Measurements from ENCODE around the gene UST. TPM values are rescaled to one million over a fixed set of nuclear protein-coding genes. Genes with fewer than 3 reads are reported as not detected.
"Not testable (repeated sequence)": the region's sequence is repeated elsewhere in the genome, so short reads cannot be mapped to it uniquely, and the experiment has no call there.

Gene UST
- total RNA-seq, 6 experiments from 2014 or later: 0.44 to 1.9 (median 0.91) TPM

DNA sequence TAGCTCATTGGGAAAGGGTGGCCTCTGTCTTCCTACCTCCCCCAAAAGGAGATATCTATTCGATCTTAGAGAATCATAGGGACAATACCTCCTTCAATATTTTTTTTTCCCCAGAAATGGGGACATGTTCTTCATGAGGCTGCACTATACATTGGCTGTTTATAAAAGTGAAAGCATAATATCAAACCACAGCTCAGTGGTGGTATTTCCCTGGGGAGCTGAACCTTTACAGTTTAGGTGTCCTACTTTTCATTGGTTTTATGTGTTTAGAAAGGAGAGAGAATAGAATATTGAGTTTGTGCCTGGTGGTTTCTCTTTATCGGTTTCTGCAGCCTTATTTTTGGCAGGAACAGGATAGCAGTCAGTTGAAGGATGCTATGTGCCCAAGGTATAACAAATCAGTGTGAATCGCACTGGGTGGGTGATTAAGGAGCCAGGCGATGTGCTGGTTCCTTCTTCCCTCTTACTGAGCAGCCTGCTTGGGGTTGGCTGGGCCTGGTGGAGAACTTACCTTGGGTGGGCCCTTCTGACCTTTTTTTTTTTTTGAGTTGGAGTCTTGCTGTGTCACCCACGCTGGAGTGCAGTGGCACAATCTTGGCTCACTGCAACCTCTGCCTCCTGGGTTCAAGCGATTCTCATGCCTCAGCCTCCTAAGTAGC is 25.2 kb downstream of the UST start:
- H3K4me1 ChIP-seq: no peaks in the 10 kb centered on the region
- ATAC-seq (no peak), DNase-seq (no peak)
- TF ChIP-seq POLR2A (IDR thresholded peaks at IDR 0.05): no peak
- TF ChIP-seq, protein P1, sequence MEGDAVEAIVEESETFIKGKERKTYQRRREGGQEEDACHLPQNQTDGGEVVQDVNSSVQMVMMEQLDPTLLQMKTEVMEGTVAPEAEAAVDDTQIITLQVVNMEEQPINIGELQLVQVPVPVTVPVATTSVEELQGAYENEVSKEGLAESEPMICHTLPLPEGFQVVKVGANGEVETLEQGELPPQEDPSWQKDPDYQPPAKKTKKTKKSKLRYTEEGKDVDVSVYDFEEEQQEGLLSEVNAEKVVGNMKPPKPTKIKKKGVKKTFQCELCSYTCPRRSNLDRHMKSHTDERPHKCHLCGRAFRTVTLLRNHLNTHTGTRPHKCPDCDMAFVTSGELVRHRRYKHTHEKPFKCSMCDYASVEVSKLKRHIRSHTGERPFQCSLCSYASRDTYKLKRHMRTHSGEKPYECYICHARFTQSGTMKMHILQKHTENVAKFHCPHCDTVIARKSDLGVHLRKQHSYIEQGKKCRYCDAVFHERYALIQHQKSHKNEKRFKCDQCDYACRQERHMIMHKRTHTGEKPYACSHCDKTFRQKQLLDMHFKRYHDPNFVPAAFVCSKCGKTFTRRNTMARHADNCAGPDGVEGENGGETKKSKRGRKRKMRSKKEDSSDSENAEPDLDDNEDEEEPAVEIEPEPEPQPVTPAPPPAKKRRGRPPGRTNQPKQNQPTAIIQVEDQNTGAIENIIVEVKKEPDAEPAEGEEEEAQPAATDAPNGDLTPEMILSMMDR (IDR thresholded peaks at IDR 0.05): no peak
- H3K4me3 ChIP-seq: no peak overlapping the region
- WGBS (ENCODE audit: insufficient coverage, low coverage, low lambda C conversion rate, missing lambda C conversion rate): 60% methylated on average over 5 of the region's 6 CpGs
- no peaks in the 10 kb centered on the region for H3K27me3 ChIP-seq
- H3K9me3 ChIP-seq: no peaks in the 10 kb centered on the region
- intact Hi-C loops (cut with DNase I): no loop called here
- no peaks in the 10 kb centered on the region for H3K36me3 ChIP-seq
- no peak overlapping the region for H3K27ac ChIP-seq

GRCh38 chr6:148775161-148775560 is 28.3 kb downstream of the UST start:
- DNase-seq (no peak), ATAC-seq (no peak)
- WGBS (ENCODE audit: insufficient coverage, low coverage, low lambda C conversion rate, missing lambda C conversion rate): 58% methylated on average over 5 of the region's 6 CpGs
- intact Hi-C loops (cut with DNase I): no loop called here
- Histone ChIP-seq H3K27ac (no peak overlapping the region), H3K36me3 (no peaks in the 10 kb centered on the region), H3K27me3 (no peaks in the 10 kb centered on the region), H3K4me3 (no peak overlapping the region), H3K4me1 (no peaks in the 10 kb centered on the region), H3K9me3 (no peaks in the 10 kb centered on the region)
- TF ChIP-seq POLR2A (IDR thresholded peaks at IDR 0.05): no peak
- TF ChIP-seq, protein P1 (IDR thresholded peaks at IDR 0.05): no peak

- DNase-seq: no peak
- H3K4me3 ChIP-seq: no peak overlapping the region
- intact Hi-C loops (cut with DNase I): no loop called here
- H3K27me3 ChIP-seq: no peaks in the 10 kb centered on the region
- H3K27ac ChIP-seq: no peak overlapping the region
- no peaks in the 10 kb centered on the region for H3K4me1 ChIP-seq
- no peaks in the 10 kb centered on the region for H3K9me3 ChIP-seq
- no peaks in the 10 kb centered on the region for H3K36me3 ChIP-seq
- no peak for TF ChIP-seq POLR2A (IDR thresholded peaks at IDR 0.05)
- TF ChIP-seq, protein P1 (IDR thresholded peaks at IDR 0.05): no peak
- no peak for ATAC-seq
- 49% methylated on average over 11 of the region's 15 CpGs for WGBS (ENCODE audit: insufficient coverage, low coverage, low lambda C conversion rate, missing lambda C conversion rate)
Observed at GRCh38 chr6:148776321-148777308, 29.8 kb downstream of the UST start.

GRCh38 chr6:148779142-148779562 is 32.3 kb downstream of the UST start:
- TF ChIP-seq, protein P1 (IDR thresholded peaks at IDR 0.05): no peak
- TF ChIP-seq POLR2A (IDR thresholded peaks at IDR 0.05): no peak
- DNase-seq: no peak
- H3K4me3 ChIP-seq: no peak overlapping the region
- 47% methylated on average over 5 of the region's 6 CpGs for WGBS (ENCODE audit: insufficient coverage, low coverage, low lambda C conversion rate, missing lambda C conversion rate)
- H3K9me3 ChIP-seq: no peaks in the 10 kb centered on the region
- intact Hi-C loops (cut with DNase I): no loop called here
- no peaks in the 10 kb centered on the region for H3K27me3 ChIP-seq
- no peaks in the 10 kb centered on the region for H3K36me3 ChIP-seq
- H3K4me1 ChIP-seq: no peaks in the 10 kb centered on the region
- no peak overlapping the region for H3K27ac ChIP-seq
- ATAC-seq: peak in 3 of 4 donors; percentile 43 to 54 (median 48)

- DNase-seq; ATAC-seq; H3K27me3 ChIP-seq; H3K9me3 ChIP-seq; H3K4me1 ChIP-seq; H3K27ac ChIP-seq; intact Hi-C loops (cut with DNase I); H3K36me3 ChIP-seq; H3K4me3 ChIP-seq: not testable (repeated sequence)
- 100% methylated on average over 1 of the region's 1 CpG for WGBS (ENCODE audit: insufficient coverage, low coverage, low lambda C conversion rate, missing lambda C conversion rate)
Observed at GRCh38 chr6:148780423-148780822, 33.6 kb downstream of the UST start.

Measured in right lobe of liver (tissue), 6 donors.